Measurements from ENCODE around the gene PRR13.

DNA sequence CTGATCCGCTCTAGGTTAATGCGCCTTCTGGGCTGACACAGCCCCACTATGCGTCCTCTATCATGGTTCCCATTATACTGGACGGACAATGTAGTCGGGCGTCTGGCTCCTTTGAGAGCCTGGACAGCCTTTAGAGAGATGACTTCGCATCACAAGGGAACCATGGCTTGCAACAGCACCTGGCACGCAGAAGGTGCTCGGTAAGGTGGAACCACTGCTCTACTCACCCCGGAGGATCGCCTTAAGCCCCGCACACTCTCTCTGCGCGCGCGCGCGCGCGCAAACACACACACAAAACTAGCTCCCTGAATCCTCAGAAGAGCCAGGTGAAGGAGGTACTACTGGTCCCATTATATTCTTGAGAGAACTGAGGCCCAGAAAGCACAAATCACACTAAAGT, 50.7 kb downstream of the PRR13 start:
- TF ChIP-seq EZH2phosphoT487 (IDR thresholded peaks at IDR 0.05; ENCODE audit: insufficient read depth, low read depth) (no peak), EZH2 (IDR thresholded peaks at IDR 0.05; ENCODE audit: insufficient read depth, poor library complexity, severe bottlenecking) (no peak)

Measured in GM23248 (cell line).